Measurements from ENCODE around the gene HECTD1.

GRCh38 chr14:31201111-31201510, 6.5 kb downstream of the HECTD1 start:
- TF ChIP-seq EP300 (IDR thresholded peaks at IDR 0.05; ENCODE audit: borderline replicate concordance), result no peak
- no peak for TF ChIP-seq FOXM1 (IDR thresholded peaks at IDR 0.05; ENCODE audit: borderline replicate concordance, low read depth)
- TF ChIP-seq MAX (IDR thresholded peaks at IDR 0.05), result no peak
- TF ChIP-seq CEBPB (IDR thresholded peaks at IDR 0.05), result no peak
- TF ChIP-seq USF1 (IDR thresholded peaks at IDR 0.05), result no peak
